Daoy (cell line): ENCODE measurements around the gene ENPP7. TPM values are rescaled to one million over a fixed set of nuclear protein-coding genes. Genes with fewer than 3 reads are reported as not detected.
A peak's percentile ranks its signal among the peaks of the same experiment; 100 is the strongest.

Experiments used
- DNase-seq: peaks from one replicate; pipeline ENCODE4 v3.0.0-alpha.2; 2015; ENCODE audit warnings: low read depth
- total RNA-seq: library from RNA; depleted of rRNA; stranded (reverse); fragments of >200 nt; shearing (Covaris generic); gene quantifications from 2 replicates; pipeline ENCODE4 v1.2.3, GENCODE V29; 2014

ENPP7 gene
- total RNA-seq, 1 experiment from 2014 or later, result not detected

GRCh38 chr17:79777894-79778503 is 47.3 kb downstream of the ENPP7 start, which contains the start of gene CBX2:
Gene CBX2, plus strand, starts transcription at chr17:79778148. Its CDS starts 88 bp downstream, at chr17:79778236.
- DNase-seq, result peak; percentile 84

- peak; percentile 43 for DNase-seq
Observed at GRCh38 chr17:79778504-79779083, 47.9 kb downstream of the ENPP7 start.

- DNase-seq, result no peak
Observed at GRCh38 chr17:79779084-79779529, 48.4 kb downstream of the ENPP7 start.

GRCh38 chr17:79779661-79780365 is 49.1 kb downstream of the ENPP7 start:
- no peak for DNase-seq

- no peak for DNase-seq
Observed at GRCh38 chr17:79781012-79781650, 50.4 kb downstream of the ENPP7 start.

GRCh38 chr17:79781736-79782575 is 51.2 kb downstream of the ENPP7 start:
- DNase-seq, result no peak

- no peak for DNase-seq
Observed at GRCh38 chr17:79783891-79784290, 53.1 kb downstream of the ENPP7 start.

GRCh38 chr17:79784353-79785016 is 53.7 kb downstream of the ENPP7 start:
- DNase-seq, result no peak

GRCh38 chr17:79785017-79785899 is 54.5 kb downstream of the ENPP7 start:
- DNase-seq, result no peak

GRCh38 chr17:79785900-79786810 is 55.4 kb downstream of the ENPP7 start:
- no peak for DNase-seq

- no peak for DNase-seq
Observed at GRCh38 chr17:79786930-79787643, 56.3 kb downstream of the ENPP7 start.

- no peak for DNase-seq
Observed at GRCh38 chr17:79788455-79788854, 57.7 kb downstream of the ENPP7 start.

GRCh38 chr17:79788989-79789942 is 58.5 kb downstream of the ENPP7 start:
- DNase-seq, result no peak

- DNase-seq, result peak; percentile 58
Observed at GRCh38 chr17:79789943-79790804, 59.4 kb downstream of the ENPP7 start.

GRCh38 chr17:79790805-79791734 is 60.3 kb downstream of the ENPP7 start:
- no peak for DNase-seq
